H9 (cell line): ENCODE measurements around the gene CD2AP. TPM values are rescaled to one million over a fixed set of nuclear protein-coding genes. Genes with fewer than 3 reads are reported as not detected.

Source experiments
- DNase-seq: peaks from one replicate; pipeline ENCODE4 v3.0.0-alpha.2; 2017
- H2AFZ ChIP-seq: one replicate; pipeline ENCODE4 v1.6.1; 2013; ENCODE audit warnings: mild to moderate bottlenecking, low read length, control low read depth, moderate library complexity
- H2AK5ac ChIP-seq: 2 replicates; pipeline ENCODE4 v1.6.1; 2013; ENCODE audit warnings: low read length, control low read depth, mixed read lengths; ENCODE audit not compliant: insufficient read length
- H2BK120ac ChIP-seq: one replicate; pipeline ENCODE4 v1.6.1; 2013; ENCODE audit warnings: low read depth, mild to moderate bottlenecking, low read length, control low read depth, inconsistent platforms; ENCODE audit not compliant: poor library complexity, severe bottlenecking
- H2BK12ac ChIP-seq: 2 replicates; pipeline ENCODE4 v1.6.1; 2013; ENCODE audit warnings: low read length, control low read depth, mixed read lengths, low read depth; ENCODE audit not compliant: insufficient read length
- H2BK15ac ChIP-seq: 2 replicates; pipeline ENCODE4 v1.6.1; 2013; ENCODE audit warnings: low read depth, low read length, control low read depth
- H2BK20ac ChIP-seq: one replicate; pipeline ENCODE4 v1.6.1; 2013; ENCODE audit warnings: low read depth, mild to moderate bottlenecking, low read length, control low read depth, inconsistent platforms; ENCODE audit not compliant: poor library complexity, severe bottlenecking
- H2BK5ac ChIP-seq: 2 replicates; pipeline ENCODE4 v1.6.1; 2013; ENCODE audit warnings: low read length, control low read depth, mixed read lengths; ENCODE audit not compliant: insufficient read length
- H3K14ac ChIP-seq: 2 replicates; pipeline ENCODE4 v1.6.1; 2013; ENCODE audit warnings: low read length, control low read depth; ENCODE audit not compliant: insufficient read depth
- H3K18ac ChIP-seq: 2 replicates; pipeline ENCODE4 v1.6.1; 2013; ENCODE audit warnings: low read depth, mild to moderate bottlenecking, mixed read lengths, low read length, control low read depth; ENCODE audit not compliant: insufficient read length
- H3K23ac ChIP-seq: 2 replicates; pipeline ENCODE4 v1.6.1; 2013; ENCODE audit warnings: low read length, control low read depth, mixed read lengths, low read depth; ENCODE audit not compliant: insufficient read length
- H3K23me2 ChIP-seq: 2 replicates; pipeline ENCODE4 v1.6.1; 2013; ENCODE audit warnings: low read depth, mild to moderate bottlenecking, mixed read lengths, low read length, control low read depth; ENCODE audit not compliant: insufficient read length, poor library complexity, severe bottlenecking
- H3K27ac ChIP-seq: 2 replicates; pipeline ENCODE4 v1.5.1; 2013; ENCODE audit warnings: low read length, control low read depth, mixed read lengths, low read depth; ENCODE audit not compliant: insufficient read length
- H3K27me3 ChIP-seq: 2 replicates; pipeline ENCODE4 v1.6.1; 2013; ENCODE audit warnings: low read length, control low read depth, inconsistent platforms; ENCODE audit not compliant: insufficient read depth
- H3K4ac ChIP-seq: 2 replicates; pipeline ENCODE4 v1.6.1; 2013; ENCODE audit warnings: low read depth, mild to moderate bottlenecking, control low read depth, inconsistent platforms, low read length, moderate library complexity
- H3K4me1 ChIP-seq: 2 replicates; pipeline ENCODE4 v1.6.1; 2013; ENCODE audit warnings: low read length, control low read depth, inconsistent platforms; ENCODE audit not compliant: insufficient read depth
- H3K4me2 ChIP-seq: 2 replicates; pipeline ENCODE4 v1.6.1; 2013; ENCODE audit warnings: low read length, control low read depth, mixed read lengths; ENCODE audit not compliant: insufficient read length, insufficient read depth
- H3K56ac ChIP-seq: 2 replicates; pipeline ENCODE4 v1.6.1; 2013; ENCODE audit warnings: low read depth, mild to moderate bottlenecking, mixed read lengths, low read length, control low read depth; ENCODE audit not compliant: insufficient read length
- H3K79me1 ChIP-seq: 2 replicates; pipeline ENCODE4 v1.6.1; 2013; ENCODE audit warnings: low read depth, mild to moderate bottlenecking, moderate library complexity, low read length, control low read depth, inconsistent platforms; ENCODE audit not compliant: insufficient read depth, poor library complexity, severe bottlenecking
- H3K79me2 ChIP-seq: 2 replicates; pipeline ENCODE4 v1.6.1; 2013; ENCODE audit warnings: low read length, control low read depth, inconsistent platforms; ENCODE audit not compliant: insufficient read depth
- H3K9ac ChIP-seq: 2 replicates; pipeline ENCODE4 v1.6.1; 2013; ENCODE audit warnings: low read length, control low read depth, mixed read lengths; ENCODE audit not compliant: insufficient read length; ENCODE audit errors: extremely low read depth
- H3K9me3 ChIP-seq: one replicate; pipeline ENCODE4 v1.6.1; 2013; ENCODE audit warnings: low read depth, low read length, inconsistent platforms; ENCODE audit not compliant: control insufficient read depth
- H3T11ph ChIP-seq: one replicate; pipeline ENCODE4 v1.6.1; 2013; ENCODE audit warnings: mild to moderate bottlenecking, low read length, control low read depth, inconsistent platforms
- H4K20me1 ChIP-seq: one replicate; pipeline ENCODE4 v1.6.1; 2013; ENCODE audit not compliant: control insufficient read depth, insufficient read length, insufficient read depth
- H4K5ac ChIP-seq: 2 replicates; pipeline ENCODE4 v1.6.1; 2013; ENCODE audit warnings: low read depth, mild to moderate bottlenecking, mixed read lengths, low read length, control low read depth; ENCODE audit not compliant: insufficient read length
- H4K8ac ChIP-seq: replicated peaks from 2 replicates; pipeline ENCODE4 v1.6.1; 2013; ENCODE audit warnings: low read length, control low read depth, mixed read lengths, low read depth; ENCODE audit not compliant: insufficient read length
- H4K91ac ChIP-seq: 2 replicates; pipeline ENCODE4 v1.6.1; 2013; ENCODE audit warnings: low read depth, mild to moderate bottlenecking, moderate library complexity, mixed read lengths, low read length, control low read depth; ENCODE audit not compliant: insufficient read length
- H3K27ac Mint-ChIP-seq, 3 experiments: 2 replicates in 2 of 3; 3 replicates in 1 of 3; pipeline ENCODE4 v1.8.0; 2020 to 2021; ENCODE audit warnings: mixed read lengths in 3 of 3, mild to moderate bottlenecking in 1 of 3, moderate library complexity in 1 of 3
- H3K27me3 Mint-ChIP-seq: 2 replicates; pipeline ENCODE4 v1.8.0; 2021; ENCODE audit warnings: low read depth, mild to moderate bottlenecking, moderate library complexity, mixed read lengths
- H3K36me3 Mint-ChIP-seq, 3 experiments: 2 replicates in 2 of 3; 3 replicates in 1 of 3; pipeline ENCODE4 v1.8.0; 2020 to 2021; ENCODE audit warnings: low read depth in 3 of 3, mixed read lengths in 3 of 3; ENCODE audit not compliant: insufficient read depth in 1 of 3
- H3K4me1 Mint-ChIP-seq, 2 experiments: 2 replicates each; pipeline ENCODE4 v1.8.0; 2020; ENCODE audit warnings: mixed read lengths in 2 of 2
- H3K4me3 Mint-ChIP-seq, 2 experiments: 2 replicates in 1 of 2; 3 replicates in 1 of 2; pipeline ENCODE4 v1.8.0; 2020 to 2021; ENCODE audit warnings: mild to moderate bottlenecking in 2 of 2, mixed read lengths in 2 of 2, moderate library complexity in 1 of 2
- H3K9me3 Mint-ChIP-seq, 2 experiments: 2 replicates in 1 of 2; 3 replicates in 1 of 2; pipeline ENCODE4 v1.8.0; 2020; ENCODE audit warnings: mild to moderate bottlenecking in 2 of 2, mixed read lengths in 2 of 2, moderate library complexity in 1 of 2
- WGBS: extraction: QIAGEN DNeasy Blood & Tissue Kit; methylation state at CpG from one replicate; pipeline ENCODE4 v1.1.7; 2013; ENCODE audit warnings: missing lambda C conversion rate, low lambda C conversion rate, mixed read lengths; ENCODE audit not compliant: insufficient read length; ENCODE audit errors: extremely low coverage; 5-methylcytosine and 5-hydroxymethylcytosine counted together
- total RNA-seq: library from RNA; stranded (reverse); gene quantifications from 2 replicates; pipeline ENCODE4 v1.2.1, GENCODE V29; 2021
- TF ChIP-seq, protein P1 (sequence below): fragments of 200-600 bp; sonication (generic); conservative IDR thresholded peaks from 3 replicates; pipeline ENCODE4 v1.8.0; 2021; ENCODE audit warnings: antibody characterized with exemption, mild to moderate bottlenecking

The CD2AP gene
- total RNA-seq, 1 experiment from 2014 or later: 50.1 TPM

DNA sequence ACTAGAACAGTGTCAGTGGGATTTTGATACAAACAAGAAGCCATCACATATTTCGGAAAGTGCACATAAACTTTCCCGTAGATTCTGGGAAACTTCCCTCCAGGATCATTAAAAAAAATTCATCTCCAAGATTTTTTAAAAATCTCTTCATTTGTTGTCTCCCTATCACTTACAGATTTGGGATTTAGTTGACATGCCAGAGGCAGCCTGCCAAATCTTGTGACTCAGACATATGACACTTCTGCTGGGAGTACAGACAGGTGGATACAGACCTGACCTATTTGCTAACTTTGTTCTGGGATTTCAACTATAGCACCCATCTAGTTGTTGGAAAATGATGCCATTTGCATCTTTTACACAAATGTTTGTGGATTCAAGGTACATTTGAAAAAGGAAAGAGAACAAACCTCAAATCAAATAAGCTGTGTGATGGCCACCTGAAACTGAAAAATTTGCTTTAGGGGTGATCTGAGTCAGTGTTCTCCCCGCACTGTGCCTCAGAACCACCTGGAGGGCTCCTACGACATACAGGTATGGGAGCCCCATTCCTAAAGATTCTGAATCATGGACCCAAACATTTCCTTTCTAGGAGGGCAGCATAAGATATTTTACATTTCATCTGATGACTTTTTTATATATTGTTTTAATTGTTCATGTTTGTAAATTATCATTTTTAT is 21.9 kb upstream of the CD2AP start:
- Histone ChIP-seq H2BK120ac (no peak overlapping the region), H3K9ac (no peak overlapping the region), H3K27ac (no peak overlapping the region), H2BK20ac (no peak overlapping the region), H3K79me2 (no peaks in the 10 kb centered on the region), H3K27me3 (no peaks in the 10 kb centered on the region), H3K23ac (no peak overlapping the region), H4K20me1 (no peaks in the 10 kb centered on the region), H3K4me2 (no peak overlapping the region), H3K79me1 (no peaks in the 10 kb centered on the region), H2BK15ac (no peak overlapping the region), H4K8ac (no peak overlapping the region), H3K56ac (no peak overlapping the region), H2AFZ (no peak overlapping the region), H3K14ac (no peak overlapping the region), H3T11ph (no peak overlapping the region), H3K9me3 (no peaks in the 10 kb centered on the region), H4K91ac (no peak overlapping the region), H3K18ac (no peak overlapping the region), H3K4ac (no peak overlapping the region), H4K5ac (no peak overlapping the region), H3K4me1 (no peaks in the 10 kb centered on the region), H3K23me2 (no peaks in the 10 kb centered on the region), H2BK5ac (no peak overlapping the region), H2BK12ac (no peak overlapping the region), H2AK5ac (no peak overlapping the region)
- H3K36me3 Mint-ChIP-seq: no peaks in the 10 kb centered on the region
- no peaks in the 10 kb centered on the region for H3K27me3 Mint-ChIP-seq
- no CpG with 5 or more reads among the region's 4 CpGs for WGBS
- H3K4me1 Mint-ChIP-seq: peaks cover 0 to 3% of the 10 kb centered on the region in 2 experiments; a peak in 1 of 4 replicates
- no peak overlapping the region for H3K4me3 Mint-ChIP-seq
- H3K9me3 Mint-ChIP-seq: no peaks in the 10 kb centered on the region
- H3K27ac Mint-ChIP-seq: no peak overlapping the region
- no peak for DNase-seq
- TF ChIP-seq, protein P1, sequence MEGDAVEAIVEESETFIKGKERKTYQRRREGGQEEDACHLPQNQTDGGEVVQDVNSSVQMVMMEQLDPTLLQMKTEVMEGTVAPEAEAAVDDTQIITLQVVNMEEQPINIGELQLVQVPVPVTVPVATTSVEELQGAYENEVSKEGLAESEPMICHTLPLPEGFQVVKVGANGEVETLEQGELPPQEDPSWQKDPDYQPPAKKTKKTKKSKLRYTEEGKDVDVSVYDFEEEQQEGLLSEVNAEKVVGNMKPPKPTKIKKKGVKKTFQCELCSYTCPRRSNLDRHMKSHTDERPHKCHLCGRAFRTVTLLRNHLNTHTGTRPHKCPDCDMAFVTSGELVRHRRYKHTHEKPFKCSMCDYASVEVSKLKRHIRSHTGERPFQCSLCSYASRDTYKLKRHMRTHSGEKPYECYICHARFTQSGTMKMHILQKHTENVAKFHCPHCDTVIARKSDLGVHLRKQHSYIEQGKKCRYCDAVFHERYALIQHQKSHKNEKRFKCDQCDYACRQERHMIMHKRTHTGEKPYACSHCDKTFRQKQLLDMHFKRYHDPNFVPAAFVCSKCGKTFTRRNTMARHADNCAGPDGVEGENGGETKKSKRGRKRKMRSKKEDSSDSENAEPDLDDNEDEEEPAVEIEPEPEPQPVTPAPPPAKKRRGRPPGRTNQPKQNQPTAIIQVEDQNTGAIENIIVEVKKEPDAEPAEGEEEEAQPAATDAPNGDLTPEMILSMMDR: no peak
